GM12874 (cell line): ENCODE measurements around the gene HAPLN3.

ENCODE experiments used
- TF ChIP-seq, protein P1 (sequence below): IDR thresholded peaks from 2 replicates; pipeline ENCODE4 v1.5.1; 2011; ENCODE audit warnings: low read depth, mild to moderate bottlenecking, control low read depth, low read length, moderate library complexity; ENCODE audit not compliant: insufficient read depth

The HAPLN3 gene

DNA sequence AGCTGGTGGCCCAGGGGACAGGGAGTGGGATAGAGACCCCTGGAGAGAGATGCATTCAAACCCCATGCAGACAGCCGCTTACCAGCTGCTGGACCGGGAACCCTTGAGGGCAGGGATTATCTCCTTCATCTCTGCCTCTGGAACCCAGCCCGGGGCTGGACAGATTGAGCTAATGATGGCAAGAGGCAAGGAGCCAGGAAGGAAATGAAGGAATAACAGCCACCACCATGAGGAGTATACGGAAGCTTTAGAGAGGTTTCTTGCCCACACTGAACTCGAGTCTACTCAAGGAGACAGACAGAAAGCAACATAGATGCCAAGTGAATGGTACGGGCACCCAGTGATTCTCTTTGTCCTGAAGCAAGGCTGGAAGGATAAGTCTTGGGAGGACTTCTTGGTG lies 23.2 kb downstream of the HAPLN3 start:
- TF ChIP-seq, protein P1, sequence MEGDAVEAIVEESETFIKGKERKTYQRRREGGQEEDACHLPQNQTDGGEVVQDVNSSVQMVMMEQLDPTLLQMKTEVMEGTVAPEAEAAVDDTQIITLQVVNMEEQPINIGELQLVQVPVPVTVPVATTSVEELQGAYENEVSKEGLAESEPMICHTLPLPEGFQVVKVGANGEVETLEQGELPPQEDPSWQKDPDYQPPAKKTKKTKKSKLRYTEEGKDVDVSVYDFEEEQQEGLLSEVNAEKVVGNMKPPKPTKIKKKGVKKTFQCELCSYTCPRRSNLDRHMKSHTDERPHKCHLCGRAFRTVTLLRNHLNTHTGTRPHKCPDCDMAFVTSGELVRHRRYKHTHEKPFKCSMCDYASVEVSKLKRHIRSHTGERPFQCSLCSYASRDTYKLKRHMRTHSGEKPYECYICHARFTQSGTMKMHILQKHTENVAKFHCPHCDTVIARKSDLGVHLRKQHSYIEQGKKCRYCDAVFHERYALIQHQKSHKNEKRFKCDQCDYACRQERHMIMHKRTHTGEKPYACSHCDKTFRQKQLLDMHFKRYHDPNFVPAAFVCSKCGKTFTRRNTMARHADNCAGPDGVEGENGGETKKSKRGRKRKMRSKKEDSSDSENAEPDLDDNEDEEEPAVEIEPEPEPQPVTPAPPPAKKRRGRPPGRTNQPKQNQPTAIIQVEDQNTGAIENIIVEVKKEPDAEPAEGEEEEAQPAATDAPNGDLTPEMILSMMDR: no peak

DNA sequence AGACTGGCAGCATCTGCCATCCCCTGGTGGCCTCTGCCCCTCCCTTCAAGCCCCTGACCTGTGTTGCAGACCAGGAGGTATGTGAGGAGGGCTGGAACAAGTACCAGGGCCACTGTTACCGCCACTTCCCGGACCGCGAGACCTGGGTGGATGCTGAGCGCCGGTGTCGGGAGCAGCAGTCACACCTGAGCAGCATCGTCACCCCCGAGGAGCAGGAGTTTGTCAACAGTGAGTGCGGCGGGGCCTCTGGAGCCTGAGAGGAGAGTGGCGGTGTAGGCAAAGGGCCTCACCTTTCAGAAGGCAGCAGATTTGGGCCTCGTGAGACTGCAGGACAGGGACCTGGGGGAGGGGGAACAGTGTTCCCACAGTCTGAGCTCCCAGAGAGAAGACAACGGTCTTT lies 24.0 kb downstream of the HAPLN3 start:
- TF ChIP-seq, protein P1: no peak

DNA sequence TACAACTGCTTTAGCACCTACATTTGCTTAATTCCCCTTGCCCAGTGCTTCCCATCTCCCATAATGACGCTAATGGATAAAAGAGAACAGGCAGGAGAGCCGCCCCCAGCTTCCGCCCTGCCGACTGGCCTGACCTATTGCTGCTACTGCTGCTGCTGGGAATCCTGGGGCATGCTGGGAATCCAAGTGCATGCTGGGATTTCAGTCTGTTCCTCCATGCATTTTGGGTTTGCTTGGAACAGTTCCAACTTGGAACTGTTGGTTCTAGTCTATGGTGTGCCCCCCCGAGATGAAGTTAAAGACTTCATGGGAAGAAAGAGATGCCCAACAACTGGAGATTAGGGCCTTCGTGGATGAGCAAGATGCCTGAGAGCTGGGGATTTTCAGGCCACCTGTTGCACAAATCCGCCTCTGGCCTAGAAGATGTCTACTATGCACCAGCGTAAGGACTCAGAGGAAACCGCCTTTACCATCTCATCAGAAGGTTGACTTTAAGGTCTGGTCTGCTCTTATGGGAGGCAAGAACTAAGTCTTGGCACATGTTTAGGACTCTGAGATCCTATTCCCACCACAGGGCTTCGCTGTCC lies 29.0 kb downstream of the HAPLN3 start:
- TF ChIP-seq, protein P1: no peak

DNA sequence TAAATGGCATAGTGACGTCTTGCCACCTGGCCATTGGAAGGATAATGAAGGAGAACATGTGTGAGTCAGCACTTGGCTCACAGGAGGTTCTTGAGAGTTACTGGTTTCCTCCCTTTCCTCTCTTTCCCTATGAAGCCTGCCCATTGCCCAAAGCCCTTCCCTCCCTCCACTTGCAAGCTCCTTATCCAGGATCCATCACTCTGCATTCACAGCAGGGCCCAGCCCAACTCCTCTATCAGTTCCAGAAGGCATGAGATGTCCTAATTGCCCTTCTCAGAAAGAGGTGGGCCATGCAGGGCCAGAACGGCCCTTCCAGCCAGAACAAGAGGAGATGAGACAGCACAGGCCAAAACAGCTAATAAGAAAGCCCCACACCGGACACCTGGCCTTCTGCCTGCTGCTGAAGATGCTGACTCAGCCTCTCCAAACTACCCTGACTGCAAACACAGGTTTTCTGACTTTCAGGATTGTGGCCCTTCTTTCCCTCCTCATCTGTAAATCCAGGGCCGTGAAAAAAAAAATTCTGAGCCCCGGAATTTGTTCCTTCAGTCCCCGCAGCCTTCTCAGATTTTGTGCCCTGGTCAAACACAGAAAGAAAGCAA lies 29.7 kb downstream of the HAPLN3 start:
- TF ChIP-seq, protein P1: no peak

DNA sequence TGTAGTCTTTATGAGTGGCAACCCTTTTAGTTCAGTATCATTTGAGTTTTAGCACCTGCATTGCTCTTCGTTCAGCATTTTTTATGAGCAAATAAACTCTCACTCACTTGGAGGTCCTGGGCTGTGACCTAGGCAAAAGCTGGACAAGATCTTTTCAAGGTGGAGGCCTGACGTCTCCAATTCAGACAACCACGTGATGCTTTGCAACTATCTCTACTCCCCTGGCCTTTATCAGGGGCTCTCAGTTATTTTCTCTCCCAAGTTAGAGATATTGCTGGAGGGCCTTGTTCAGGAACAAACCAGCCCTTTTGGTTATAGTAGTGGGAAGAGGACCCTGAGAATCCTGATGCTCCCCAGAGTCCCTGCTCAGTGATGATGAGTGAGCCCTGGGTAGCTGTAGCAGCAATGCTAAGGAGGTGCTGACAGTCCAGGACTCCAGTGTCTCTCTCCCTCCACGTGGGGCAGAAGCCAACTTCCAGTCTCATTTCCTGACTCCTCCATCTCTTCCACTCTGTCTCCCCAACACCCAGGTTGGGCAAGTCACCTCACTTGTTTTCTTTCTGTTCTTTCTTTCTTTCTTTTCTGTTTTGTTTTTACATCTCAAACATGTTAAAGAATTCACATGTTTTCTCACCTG lies 30.4 kb downstream of the HAPLN3 start:
- TF ChIP-seq, protein P1: no peak

DNA sequence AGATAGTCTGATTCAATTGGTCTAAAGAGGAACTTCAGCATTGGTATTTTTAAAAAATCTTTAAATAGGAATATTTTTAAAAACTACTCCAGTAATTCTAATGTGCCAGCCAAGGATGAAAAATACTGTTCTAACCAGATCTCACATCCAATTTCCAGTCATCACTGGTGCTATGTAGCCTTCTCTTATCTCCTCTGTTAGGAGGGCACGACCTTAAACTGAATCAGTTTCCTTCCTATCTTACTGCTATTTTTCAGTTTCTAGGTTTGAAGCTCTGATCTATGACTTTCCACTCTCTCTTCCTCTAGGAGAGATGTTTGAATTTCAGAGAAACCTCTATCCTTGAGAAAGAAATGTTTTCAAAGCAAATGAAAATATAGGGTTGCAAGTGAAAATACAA lies 31.9 kb downstream of the HAPLN3 start:
- TF ChIP-seq, protein P1: no peak

DNA sequence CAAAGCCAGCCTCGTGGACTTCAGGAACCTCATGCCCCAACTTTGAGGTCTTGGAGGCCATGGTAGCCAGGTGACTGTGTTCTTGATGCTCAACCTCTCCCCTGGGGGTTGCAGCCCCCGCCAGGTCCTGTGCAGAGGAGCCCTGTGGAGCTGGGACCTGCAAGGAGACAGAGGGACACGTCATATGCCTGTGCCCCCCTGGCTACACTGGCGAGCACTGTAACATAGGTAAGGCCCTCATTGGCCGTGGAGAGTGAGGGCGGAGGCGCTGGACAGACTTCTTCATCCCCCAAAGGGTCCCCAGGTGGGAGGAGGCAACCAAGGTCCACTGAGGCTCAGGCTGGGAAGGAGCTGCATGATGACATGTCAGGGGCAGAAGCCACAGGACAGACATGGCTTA lies 35.1 kb downstream of the HAPLN3 start:
- TF ChIP-seq, protein P1: no peak
